GM19468 (cell line): Measurements from ENCODE around the gene PAK5.

Experiments
- ATAC-seq: cut with Tn5 transposase; IDR thresholded peaks from one replicate; pipeline ENCODE4 v1.9.1; 2021; ENCODE audit warnings: mild to moderate bottlenecking, moderate library complexity, moderate number of reproducible peaks; ENCODE audit not compliant: unreplicated experiment; ENCODE audit errors: extremely low read depth

PAK5 gene

DNA sequence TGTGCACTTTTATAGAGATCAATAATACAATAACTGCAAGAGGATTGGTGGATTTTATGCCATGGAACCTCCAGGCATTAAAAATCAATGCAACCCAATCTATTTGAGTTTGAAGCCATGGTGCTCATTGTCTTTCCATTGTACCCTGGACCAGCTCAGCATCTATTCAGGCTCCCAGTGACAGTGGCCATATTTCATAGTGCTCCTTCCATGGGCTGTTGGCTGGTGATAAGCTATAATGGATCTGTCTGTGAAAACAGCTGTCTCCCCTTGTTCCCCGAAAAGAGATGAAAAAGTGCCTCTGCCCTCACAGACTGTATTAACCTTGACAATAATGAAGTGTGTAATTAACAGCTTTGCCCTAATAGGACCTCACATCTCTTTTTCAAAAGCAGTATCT is 250.2 kb downstream of the PAK5 start:
- ATAC-seq: no peak

DNA sequence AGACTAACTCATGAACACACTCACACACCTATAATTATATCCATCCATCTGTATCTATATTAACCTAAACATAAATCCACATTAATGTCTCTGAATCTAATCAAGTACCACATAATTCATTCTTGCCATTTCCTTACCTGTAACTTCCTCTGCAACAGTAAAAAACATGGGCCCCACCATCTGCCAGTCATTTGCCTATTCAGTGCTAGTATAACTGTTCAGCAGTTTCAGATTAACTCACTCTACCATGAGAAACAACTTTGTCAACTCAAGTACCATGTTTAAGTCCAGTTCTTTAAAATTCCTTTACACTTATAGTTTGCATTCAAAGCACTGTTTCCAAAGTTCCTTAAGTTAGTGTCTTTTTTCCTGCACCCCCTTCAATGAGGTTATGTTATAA is 255.7 kb downstream of the PAK5 start:
- ATAC-seq: no peak

DNA sequence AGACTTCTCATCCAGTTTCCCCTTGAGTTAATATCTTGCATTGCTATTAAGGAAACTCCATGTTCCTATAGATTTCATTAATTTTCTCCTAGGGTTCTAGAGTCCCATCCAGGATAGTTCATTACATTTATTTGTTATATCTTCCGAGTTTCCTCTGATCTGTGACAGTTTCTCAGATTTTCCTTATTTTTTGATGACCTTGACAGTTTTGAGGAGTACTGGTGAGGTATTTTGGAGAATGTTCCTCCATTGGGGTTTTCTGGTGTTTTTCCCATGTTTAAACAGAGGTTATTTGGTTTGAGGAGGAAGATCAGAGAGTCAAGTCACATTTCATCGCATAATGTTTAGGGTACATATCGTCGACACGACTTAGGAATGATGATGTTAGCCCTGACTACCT is 256.7 kb downstream of the PAK5 start:
- ATAC-seq: no peak

DNA sequence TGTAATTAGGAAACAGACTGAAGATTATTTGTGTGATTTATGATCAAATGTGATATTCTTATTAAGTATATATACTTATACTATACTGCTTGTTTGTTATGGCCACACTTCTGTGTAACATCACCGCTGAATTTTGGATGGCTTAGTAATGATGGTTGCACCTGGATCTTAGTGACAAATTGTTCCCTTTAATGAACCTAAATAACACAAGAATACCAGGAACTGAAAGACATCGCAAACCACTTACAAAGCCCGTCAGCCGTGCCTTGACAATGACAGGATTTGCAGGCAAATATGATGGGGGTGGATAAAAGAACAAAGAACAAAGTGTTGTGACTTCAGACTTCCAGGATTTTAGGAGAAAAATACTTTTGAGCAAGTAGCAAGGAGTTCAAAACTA is 257.4 kb downstream of the PAK5 start:
- no peak for ATAC-seq

DNA sequence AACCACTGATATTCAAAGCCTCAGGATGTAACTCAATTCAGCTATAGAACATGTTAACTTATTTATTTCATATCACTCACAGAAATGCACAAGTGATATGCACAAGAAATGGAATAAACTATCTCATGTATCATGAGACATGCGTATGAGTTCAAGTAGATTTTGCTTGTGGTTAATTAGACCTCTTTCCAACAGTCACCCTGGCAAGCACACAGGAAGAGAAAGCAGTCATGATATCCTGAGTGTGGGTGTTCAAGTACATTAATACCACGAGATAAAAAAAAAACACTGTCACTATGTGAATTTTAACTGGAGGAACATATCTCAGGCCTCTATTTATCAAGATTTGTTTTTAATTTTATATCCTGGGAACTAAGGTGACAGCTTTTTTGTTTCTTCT is 260.3 kb downstream of the PAK5 start:
- no peak for ATAC-seq

DNA sequence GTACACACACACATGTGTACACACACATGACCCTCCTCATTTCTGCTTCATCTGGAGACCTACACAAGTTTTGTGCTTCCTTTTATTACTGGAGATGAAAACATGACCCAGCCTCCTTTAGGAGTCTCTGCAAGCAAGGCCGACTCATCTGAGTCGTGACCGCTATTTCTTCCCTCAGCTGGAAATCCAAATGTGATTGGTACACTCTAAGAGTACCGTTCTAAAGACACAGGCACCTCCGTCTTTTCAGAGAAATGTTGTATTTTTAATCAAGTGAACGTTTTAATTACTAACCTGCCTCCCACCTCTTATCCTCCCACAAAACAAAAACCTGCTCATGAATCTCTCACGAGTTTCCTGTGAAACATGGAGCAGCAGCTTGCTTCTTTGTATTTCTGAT is 261.5 kb downstream of the PAK5 start:
- no peak for ATAC-seq

DNA sequence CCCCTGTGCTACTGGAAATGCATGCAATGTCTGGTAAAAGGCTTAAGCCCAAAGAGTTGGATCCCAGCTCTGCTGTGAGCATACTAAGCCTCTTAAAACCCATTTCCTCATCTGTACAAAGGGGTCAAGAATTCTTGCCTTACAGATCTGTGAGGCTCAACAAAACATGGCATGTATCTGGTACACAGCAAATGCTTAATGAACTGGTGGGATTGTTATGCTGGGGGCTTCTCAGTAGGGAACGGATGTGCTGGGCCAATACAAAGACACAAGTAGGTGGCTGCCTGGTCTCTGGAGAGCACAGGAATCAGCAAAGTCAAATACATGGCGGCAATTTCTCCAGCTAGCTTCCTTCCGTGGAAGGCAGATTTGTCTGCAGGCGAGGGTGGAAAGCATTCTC is 262.2 kb downstream of the PAK5 start:
- no peak for ATAC-seq

DNA sequence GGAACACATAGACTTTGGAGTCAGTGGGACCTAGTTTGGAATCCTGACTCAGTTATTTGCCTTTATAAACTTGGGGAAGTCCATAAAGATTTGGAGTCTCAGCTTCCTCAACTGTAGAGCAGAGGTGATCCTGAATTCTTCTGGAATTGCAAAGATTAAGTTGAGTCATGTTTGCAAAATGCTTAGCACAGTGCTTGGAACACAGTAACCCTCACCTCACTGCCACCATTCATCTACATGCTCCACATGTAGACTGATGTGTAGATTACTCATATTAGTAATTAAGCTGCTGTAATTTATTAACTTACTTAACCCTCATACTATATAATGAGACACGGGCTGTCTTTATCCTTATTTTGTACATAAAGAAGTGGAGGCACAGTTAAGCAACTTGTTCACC is 263.0 kb downstream of the PAK5 start:
- no peak for ATAC-seq

DNA sequence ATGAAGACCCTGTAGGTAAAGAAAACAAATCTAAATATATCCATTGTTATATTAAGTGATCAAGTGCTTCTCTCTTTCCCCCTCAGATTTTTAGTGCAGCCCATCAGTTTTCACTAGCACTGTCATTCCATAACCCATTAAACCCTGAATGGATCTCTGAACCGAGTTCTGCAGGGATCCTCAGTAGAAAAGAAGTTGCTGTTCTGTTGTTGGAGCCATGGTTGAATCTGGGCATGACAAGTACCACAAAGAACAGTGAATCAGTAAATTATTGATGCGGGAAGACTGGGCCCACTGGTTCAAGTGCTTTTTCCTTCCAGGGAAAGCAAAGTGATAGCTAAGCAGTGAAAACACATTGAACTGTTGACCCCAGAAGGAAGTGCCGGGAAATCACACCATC is 264.1 kb downstream of the PAK5 start:
- no peak for ATAC-seq

DNA sequence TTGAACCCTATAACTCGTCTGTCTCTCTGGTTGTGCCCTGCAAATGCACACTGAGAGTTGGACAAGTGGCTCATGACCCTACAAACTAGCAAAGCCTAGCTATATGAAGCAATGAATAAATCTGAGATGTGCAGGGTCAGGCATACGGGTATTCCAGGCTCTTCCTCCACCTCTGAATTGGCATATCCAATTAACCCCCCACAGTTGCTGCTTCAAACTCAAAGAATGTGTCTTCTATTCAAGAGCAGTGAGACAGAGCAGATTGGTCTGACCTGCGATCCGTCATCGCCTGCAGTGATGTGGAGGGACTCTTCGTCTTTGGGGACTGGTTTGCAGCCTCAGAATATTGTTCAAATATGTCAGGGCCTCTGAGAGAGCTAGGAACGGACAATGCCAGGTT is 264.7 kb downstream of the PAK5 start:
- ATAC-seq: no peak

DNA sequence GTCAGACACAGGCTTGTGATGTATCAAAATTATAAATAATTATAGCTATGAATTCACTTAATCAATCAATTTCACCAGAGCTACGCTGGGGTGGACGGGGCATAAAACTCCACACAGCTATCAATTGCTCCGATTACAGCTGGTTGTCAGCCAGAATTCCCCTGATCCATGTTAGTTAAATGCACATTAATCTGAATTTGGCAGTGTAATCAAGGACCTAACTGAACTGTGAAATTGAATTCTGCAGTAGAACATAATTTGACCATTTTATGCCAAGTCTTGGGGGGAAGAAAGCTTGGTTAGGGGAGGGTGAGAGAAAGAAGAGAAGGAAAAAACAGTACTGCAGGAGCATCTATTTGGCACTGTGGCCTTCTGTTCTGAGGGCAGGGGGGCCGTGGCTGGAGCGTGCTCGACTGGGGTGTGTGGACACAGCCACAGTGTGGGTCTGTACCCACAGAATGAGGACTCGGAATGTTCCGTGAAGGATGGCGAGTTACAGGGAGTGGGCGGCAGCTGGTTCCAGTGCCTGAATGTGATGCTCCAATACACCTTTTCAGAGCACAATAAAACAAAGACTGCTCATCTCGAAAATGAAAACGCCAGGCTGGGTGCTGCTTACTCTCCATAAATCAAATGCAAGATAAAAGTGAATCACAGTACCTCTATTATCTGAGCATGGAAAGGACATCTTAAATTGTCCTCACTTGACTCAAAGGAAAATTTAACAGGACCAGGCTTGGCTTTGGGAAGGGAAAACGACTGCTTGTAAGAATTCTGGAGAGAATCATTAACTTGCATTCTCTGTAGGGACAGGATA is 265.3 kb downstream of the PAK5 start:
- no peak for ATAC-seq

DNA sequence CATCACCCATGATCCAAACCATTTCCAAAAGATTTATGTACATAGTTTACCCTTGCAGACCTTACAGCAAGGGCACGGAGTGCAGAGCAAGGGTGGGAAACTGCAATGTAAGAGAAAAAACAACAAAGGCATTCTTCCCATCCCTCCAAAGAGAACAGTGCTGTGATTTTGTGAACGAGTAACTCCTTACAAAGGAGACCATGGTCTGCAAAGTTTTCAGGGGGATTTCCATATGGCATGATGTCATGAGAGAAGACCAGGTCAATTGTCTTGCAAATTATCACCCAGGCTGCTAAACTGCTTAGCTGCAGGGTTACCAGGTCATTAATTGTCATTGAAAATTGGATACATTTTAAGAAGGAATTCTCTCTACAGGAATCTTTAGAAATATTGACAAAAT is 266.2 kb downstream of the PAK5 start:
- no peak for ATAC-seq

DNA sequence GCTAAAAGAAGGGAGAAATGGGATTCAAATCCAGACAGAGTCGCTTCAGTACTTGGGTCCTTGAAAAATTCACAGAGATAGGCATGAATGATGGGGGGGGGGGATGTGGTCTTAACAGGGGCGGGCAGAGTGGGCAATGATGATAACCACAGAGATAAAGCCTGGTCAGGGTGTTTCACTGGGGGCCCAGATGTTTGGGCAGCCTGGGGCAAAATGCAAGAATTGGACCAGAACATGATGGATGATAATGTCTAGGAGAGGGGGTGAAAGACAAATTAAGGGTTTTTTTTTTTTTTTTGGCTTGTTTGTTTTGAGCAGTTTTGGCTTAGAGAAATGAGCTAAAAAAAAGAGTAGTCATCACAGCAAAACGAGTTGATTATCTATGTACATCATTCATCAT is 267.1 kb downstream of the PAK5 start:
- ATAC-seq: no peak

DNA sequence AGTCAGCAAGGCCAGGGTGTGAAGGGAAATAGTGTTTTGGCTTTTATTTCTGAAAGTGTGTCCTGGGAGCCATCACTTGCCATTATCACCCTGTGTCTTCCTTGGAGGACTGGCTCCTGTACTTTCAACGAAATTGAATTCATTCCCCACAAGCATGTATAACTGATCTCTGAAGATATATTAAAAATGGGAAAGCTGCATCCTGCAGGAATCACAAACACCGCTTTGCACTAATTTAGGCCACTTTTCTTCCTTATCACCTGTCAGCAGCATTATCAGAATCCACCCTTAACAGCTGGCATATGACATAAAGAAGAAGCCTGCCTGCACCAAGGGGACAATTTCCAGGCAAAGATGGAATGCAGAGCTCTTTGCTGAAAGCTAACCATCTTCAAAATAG is 268.3 kb downstream of the PAK5 start:
- no peak for ATAC-seq

DNA sequence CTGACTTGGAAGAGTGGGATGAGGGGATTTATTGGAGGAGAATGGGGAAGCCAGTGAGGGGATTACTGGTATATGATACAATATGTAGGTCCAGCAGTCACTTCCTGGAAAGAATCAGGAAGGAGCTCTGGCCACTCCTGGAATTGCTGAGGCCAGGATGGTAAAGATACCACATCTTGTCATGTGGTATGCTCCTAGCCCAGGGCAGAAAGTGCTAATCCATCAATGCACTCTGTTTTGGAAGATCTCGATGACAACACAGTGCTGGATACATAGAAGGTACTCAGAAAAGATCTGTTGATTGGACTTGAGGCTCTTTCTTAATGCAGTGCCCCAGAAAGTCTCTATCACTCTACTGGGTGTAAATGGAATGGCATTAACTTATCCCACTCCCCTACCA is 271.9 kb downstream of the PAK5 start:
- ATAC-seq: no peak

DNA sequence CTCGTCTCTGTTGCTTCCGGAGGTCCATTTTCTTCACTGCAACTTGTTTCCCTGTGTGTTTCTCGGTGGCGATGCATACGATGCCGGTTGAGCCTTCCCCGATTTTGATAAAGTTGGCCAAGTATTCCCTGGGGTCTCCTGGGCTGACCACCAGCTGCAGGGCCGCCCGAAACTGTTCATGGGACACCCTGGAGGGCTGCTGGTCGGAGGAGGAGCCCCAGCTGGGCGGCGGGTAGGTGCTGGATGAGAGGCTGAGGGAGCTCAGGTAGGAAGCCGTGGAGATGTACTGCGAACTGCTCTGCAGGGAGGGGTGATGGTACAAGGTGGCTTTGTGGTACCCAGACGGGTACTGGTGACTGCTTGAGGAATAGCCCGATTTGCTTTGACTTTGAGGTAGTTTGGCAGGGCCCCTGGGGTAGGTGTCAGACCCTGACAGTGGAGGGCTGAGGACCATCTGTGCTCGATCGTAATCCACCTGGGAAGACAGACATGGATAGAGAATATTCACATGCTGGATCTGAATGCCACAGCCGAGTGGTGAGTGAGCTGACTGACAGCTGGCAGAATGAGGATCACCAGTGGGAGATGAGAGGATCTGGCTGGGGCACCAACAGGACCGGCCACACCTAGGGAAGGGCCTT is 272.8 kb downstream of the PAK5 start:
- no peak for ATAC-seq

DNA sequence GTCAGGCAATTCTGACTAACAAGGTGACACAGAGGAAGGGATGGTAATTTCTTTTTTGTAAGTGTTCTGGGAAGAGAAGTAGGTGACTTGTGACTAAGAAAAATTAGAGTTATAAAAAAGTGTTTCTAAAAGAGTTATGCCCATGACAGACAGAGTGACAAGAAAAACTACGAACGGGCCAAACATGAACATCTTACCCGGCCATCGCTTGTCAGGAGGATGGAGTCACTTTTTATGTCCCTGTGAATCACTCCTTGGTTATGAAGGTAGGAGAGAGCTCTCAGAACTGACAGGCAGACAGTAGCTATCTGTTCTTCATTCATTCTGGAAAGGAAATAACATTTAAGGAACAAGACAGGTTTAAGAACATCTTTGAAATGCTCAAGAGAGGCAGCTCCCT is 281.5 kb downstream of the PAK5 start:
- ATAC-seq: no peak

DNA sequence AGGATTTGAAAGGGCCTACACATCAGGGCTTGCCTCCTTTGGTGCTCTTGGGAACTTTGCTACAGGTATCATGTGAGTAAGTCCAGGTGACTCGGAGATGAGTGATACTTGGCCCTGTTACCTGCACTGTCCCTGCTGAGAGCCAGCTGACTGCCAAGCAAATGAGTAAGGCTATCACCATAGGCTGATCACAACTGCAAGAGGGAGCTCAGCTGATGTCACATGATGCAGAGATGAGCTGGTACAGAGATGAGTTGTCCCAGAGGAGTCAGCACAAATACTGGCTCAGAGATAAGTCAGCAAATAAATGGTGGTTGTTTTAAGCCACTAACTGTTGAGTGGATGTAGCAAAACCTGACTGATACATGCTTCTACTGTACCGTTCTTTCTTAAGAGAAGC is 283.1 kb downstream of the PAK5 start:
- ATAC-seq: no peak

DNA sequence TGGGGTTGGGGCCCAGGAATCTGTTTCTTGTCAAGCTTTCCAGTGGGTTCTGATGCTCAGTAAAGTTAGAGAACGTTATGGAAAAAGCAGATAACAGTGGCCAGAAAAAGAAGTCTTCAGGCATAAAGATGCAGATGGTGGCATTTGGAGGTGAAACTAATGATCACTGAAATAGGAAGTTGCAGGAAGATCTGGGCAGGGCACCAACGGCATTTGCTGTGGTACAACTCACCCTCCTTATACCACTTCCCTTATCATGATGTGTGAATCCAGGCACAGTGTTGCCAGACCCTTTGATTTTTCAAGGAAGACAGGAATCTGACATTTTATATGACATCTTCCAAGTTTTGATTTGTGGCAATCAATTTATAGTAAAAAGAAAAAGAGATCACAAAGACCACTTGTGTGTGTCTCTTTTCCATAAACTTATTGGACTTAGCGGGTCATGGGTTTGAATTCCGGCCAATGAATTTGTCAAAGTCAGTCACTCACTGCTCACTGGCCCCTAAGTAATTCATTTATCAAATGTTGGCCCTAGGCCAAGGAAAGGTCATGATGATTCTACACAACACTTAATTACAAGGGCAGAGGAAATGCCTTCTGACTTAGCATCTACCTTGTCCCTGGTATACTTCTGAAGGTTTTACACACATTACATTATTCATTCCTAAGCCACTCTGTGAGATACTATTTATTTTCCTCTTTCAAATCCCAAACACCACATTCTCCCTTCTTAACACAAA is 286.9 kb downstream of the PAK5 start:
- no peak for ATAC-seq

DNA sequence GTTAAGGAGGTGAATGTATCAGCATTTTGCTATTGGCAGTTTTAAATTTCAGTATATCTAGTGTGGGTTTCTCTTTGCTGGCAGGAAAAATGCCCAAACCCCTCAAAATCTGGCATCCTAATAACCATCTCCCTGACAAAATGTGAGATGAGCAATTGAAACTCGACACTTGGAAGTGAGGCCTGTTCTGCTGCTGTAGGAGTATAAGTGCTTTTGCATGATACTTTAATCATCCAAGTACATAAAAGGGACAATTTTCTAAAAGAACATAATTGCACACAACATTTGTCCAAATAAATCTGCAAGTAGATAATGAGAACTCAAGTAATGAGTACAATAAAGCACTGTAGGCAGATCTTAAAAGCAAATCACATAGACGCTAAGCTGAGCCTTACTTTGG is 288.0 kb downstream of the PAK5 start:
- no peak for ATAC-seq

DNA sequence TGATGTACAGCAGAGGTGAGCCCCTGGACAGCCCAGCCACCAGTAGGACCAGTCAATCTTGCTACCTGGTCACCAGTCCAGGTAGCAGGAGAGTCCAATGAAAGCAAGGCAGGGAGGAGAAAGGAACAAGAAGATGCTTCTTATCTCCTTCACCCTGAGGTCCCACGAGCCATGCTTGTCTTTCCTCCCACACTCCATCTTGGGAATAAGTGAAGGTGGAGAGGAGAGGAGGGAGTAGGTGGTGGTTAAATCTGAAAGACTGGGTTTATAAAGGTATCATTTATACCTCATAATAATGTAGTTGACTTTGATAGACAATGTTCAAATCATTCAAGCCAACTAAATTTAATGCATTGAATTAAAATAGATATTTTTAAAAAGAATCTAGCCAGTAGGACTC is 288.6 kb downstream of the PAK5 start:
- no peak for ATAC-seq
